Measurements from ENCODE around the gene HSDL1.

DNA sequence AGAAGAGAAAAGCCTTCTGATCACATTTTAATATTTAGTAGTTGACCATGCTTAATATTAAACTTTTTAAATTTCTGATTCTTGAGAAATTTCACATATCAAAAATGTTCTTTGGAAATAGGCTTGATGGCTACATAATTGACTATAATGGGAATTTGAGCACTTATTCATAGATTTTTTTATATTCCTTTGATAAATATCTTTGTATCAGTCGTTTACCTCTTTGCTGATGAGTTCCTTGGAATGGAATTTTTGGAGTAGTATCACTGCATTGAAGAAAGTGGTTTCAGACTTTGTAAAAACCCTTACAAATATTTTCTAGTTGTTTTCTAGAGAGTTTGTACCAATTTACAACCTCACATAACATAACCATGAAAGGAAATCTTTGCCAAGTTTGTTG lies 14.8 kb upstream of the HSDL1 start:
- TF ChIP-seq, protein P1, sequence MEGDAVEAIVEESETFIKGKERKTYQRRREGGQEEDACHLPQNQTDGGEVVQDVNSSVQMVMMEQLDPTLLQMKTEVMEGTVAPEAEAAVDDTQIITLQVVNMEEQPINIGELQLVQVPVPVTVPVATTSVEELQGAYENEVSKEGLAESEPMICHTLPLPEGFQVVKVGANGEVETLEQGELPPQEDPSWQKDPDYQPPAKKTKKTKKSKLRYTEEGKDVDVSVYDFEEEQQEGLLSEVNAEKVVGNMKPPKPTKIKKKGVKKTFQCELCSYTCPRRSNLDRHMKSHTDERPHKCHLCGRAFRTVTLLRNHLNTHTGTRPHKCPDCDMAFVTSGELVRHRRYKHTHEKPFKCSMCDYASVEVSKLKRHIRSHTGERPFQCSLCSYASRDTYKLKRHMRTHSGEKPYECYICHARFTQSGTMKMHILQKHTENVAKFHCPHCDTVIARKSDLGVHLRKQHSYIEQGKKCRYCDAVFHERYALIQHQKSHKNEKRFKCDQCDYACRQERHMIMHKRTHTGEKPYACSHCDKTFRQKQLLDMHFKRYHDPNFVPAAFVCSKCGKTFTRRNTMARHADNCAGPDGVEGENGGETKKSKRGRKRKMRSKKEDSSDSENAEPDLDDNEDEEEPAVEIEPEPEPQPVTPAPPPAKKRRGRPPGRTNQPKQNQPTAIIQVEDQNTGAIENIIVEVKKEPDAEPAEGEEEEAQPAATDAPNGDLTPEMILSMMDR (IDR thresholded peaks at IDR 0.05), result no peak
- no peak for TF ChIP-seq POLR2A (IDR thresholded peaks at IDR 0.05)
- no peak for TF ChIP-seq POLR2AphosphoS5 (IDR thresholded peaks at IDR 0.05)
